CD4-positive, CD25-positive, alpha-beta regulatory T cell (primary cell): ENCODE results near the gene CLTC. TPM values are rescaled to one million over a fixed set of nuclear protein-coding genes. Genes with fewer than 3 reads are reported as not detected.

Experiments
- polyA plus RNA-seq, 4 donors: library from polyadenylated mRNA; unstranded; fragments of 300-500 nt; fragmentation: Illumina TruSeq; gene quantifications; one replicate each; pipeline ENCODE4 v1.2.3, GENCODE V29; 2021
- total RNA-seq: library from RNA; stranded (reverse); gene quantifications from one replicate; pipeline ENCODE4 v1.2.3, GENCODE V29; 2022

The CLTC gene
- total and polyA plus RNA-seq, 5 donors from 2014 or later = 37.4 to 111 (median 38.3) TPM

Other genes with a start within 250 kb of the CLTC start
- gene DHX40, start 54.3 kb upstream of the CLTC start, total RNA-seq = 52.2 TPM
- 10 to 100 TPM; 22.3 to 23.4 (median 22.8) TPM for gene DHX40, start 54.3 kb upstream of the CLTC start, polyA plus RNA-seq
- 8.4 TPM for gene PTRH2, start 87.5 kb downstream of the CLTC start, total RNA-seq
- gene PTRH2, start 87.5 kb downstream of the CLTC start, polyA plus RNA-seq = 10 to 100 TPM; 16.2 to 23.2 (median 21.4) TPM
- gene VMP1, start 87.8 kb downstream of the CLTC start, total RNA-seq = 238 TPM
- 10 to 100 TPM; 50.3 to 84.2 (median 65.6) TPM for gene VMP1, start 87.8 kb downstream of the CLTC start, polyA plus RNA-seq